Peyer's patch (tissue), 4 donors: ENCODE measurements around the gene CD46.

Experiments used
- CTCF ChIP-seq, 6 experiments: fragments of 450-650 bp in 4 of 6; fragments of 200-600 bp in 2 of 6; sonication (generic) in 1 of 6; IDR thresholded peaks; one replicate each; pipeline ENCODE4 v1.5.1; 2017 to 2019; ENCODE audit warnings: antibody characterized with exemption in 6 of 6, mild to moderate bottlenecking in 3 of 6, moderate library complexity in 1 of 6
- POLR2A ChIP-seq, 2 donors: fragments of 450-650 bp; IDR thresholded peaks; one replicate each; pipeline ENCODE4 v1.5.1; 2017; ENCODE audit warnings: antibody characterized with exemption in 2 of 2, mild to moderate bottlenecking in 2 of 2, moderate library complexity in 2 of 2

DNA sequence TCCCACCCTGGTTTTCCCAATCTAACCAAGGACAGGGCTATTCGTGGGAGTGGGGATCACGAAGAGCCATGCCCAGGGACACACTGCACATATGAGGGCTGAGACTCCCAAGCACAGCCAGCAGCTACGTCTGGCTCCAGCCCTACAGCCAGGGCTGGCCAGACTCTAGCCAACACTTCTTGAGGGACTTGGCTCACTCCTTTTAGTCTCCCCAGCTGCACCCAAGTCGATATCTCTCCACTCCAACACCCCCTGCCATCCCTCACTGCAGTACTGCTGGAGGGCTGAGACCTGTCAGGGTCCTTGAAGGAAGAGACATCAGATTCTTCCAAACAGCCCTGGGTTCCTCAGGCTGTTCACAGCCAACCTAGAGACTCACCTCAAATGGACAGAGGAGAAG, 62.6 kb downstream of the CD46 start:
- TF ChIP-seq CTCF (IDR thresholded peaks at IDR 0.05) (no peak), POLR2A (IDR thresholded peaks at IDR 0.05) (no peak)
